Loucy (cell line): ENCODE results near the gene MMP2.

Experiments used
- H2AFZ ChIP-seq: fragments of 200-600 bp; sonication (generic); 2 replicates; pipeline ENCODE4 v1.6.0; 2016; ENCODE audit warnings: antibody characterized with exemption, mild to moderate bottlenecking, low read length, moderate library complexity
- H3F3A ChIP-seq: fragments of 200-600 bp; 2 replicates; pipeline ENCODE4 v1.6.0; 2016; ENCODE audit warnings: antibody characterized with exemption, low read depth, mild to moderate bottlenecking
- H3K27me3 ChIP-seq: fragments of 200-600 bp; sonication (generic); 2 replicates; pipeline ENCODE4 v1.6.1; 2014; ENCODE audit warnings: low read length, mild to moderate bottlenecking; ENCODE audit not compliant: insufficient read depth, poor library complexity, severe bottlenecking
- H3K36me3 ChIP-seq: fragments of 200-600 bp; sonication (generic); 2 replicates; pipeline ENCODE4 v1.6.1; 2016; ENCODE audit warnings: low read length; ENCODE audit not compliant: insufficient read depth
- H3K4me1 ChIP-seq: fragments of 200-600 bp; sonication (generic); 2 replicates; pipeline ENCODE4 v1.5.1; 2014; ENCODE audit warnings: low read length, mild to moderate bottlenecking; ENCODE audit not compliant: insufficient read depth, poor library complexity, severe bottlenecking
- H3K4me2 ChIP-seq: fragments of 200-600 bp; sonication (generic); 2 replicates; pipeline ENCODE4 v1.6.0; 2014; ENCODE audit warnings: antibody characterized with exemption, low read length, low read depth, mild to moderate bottlenecking; ENCODE audit not compliant: poor library complexity, severe bottlenecking
- H3K4me3 ChIP-seq: fragments of 200-600 bp; sonication (generic); 2 replicates; pipeline ENCODE4 v1.5.1; 2014; ENCODE audit warnings: low read length, mild to moderate bottlenecking, mixed read lengths; ENCODE audit not compliant: poor library complexity, severe bottlenecking
- H3K79me2 ChIP-seq: fragments of 200-600 bp; sonication (generic); 2 replicates; pipeline ENCODE4 v1.6.1; 2014; ENCODE audit warnings: low read length; ENCODE audit not compliant: insufficient read depth
- H3K9ac ChIP-seq: fragments of 200-600 bp; sonication (generic); 2 replicates; pipeline ENCODE4 v1.6.0; 2014; ENCODE audit warnings: mild to moderate bottlenecking, low read depth, low read length, moderate library complexity; ENCODE audit not compliant: poor library complexity, severe bottlenecking
- H3K9me2 ChIP-seq: fragments of 200-600 bp; sonication (generic); replicated peaks from 2 replicates; pipeline ENCODE4 v1.6.1; 2016; ENCODE audit warnings: low read depth, low read length, mixed read lengths
- H3K9me3 ChIP-seq: fragments of 200-600 bp; sonication (generic); 2 replicates; pipeline ENCODE4 v1.6.1; 2014; ENCODE audit warnings: mild to moderate bottlenecking, antibody characterized with exemption, low read length, low read depth; ENCODE audit not compliant: insufficient read depth
- H4K20me1 ChIP-seq: fragments of 200-600 bp; sonication (generic); 2 replicates; pipeline ENCODE4 v1.6.0; 2014; ENCODE audit warnings: antibody characterized with exemption, low read length, mild to moderate bottlenecking; ENCODE audit not compliant: insufficient read depth, poor library complexity, severe bottlenecking
- CTCF ChIP-seq: fragments of 200-600 bp; sonication (generic); conservative IDR thresholded peaks from 2 replicates; pipeline ENCODE4 v1.5.1; 2014; ENCODE audit warnings: mild to moderate bottlenecking, antibody characterized with exemption, low read length
- EZH2phosphoT487 ChIP-seq: fragments of 200-600 bp; IDR thresholded peaks from 2 replicates; pipeline ENCODE4 v1.6.1; 2018; ENCODE audit warnings: antibody characterized with exemption, mild to moderate bottlenecking, moderate library complexity, borderline replicate concordance

MMP2 gene

GRCh38 chr16:55489956-55490265, 10.9 kb downstream of the MMP2 start:
- Histone ChIP-seq H3K4me3 (no peak overlapping the region), H3K79me2 (no peaks in the 10 kb centered on the region), H3K9ac (no peak overlapping the region), H3K4me2 (no peak overlapping the region), H3K27me3 (no peaks in the 10 kb centered on the region), H4K20me1 (no peaks in the 10 kb centered on the region), H2AFZ (no peak overlapping the region), H3K36me3 (no peaks in the 10 kb centered on the region), H3K9me2 (no peaks in the 10 kb centered on the region), H3F3A (no peaks in the 10 kb centered on the region), H3K9me3 (no peaks in the 10 kb centered on the region), H3K4me1 (no peaks in the 10 kb centered on the region)
- TF ChIP-seq CTCF, result no peak
- TF ChIP-seq EZH2phosphoT487, result no peak

- Histone ChIP-seq H3K36me3 (no peaks in the 10 kb centered on the region), H3K4me1 (peaks cover 3% of the 10 kb centered on the region), H3F3A (no peaks in the 10 kb centered on the region), H3K4me3 (no peak overlapping the region), H3K79me2 (no peaks in the 10 kb centered on the region), H2AFZ (no peak overlapping the region), H3K9me2 (no peaks in the 10 kb centered on the region), H3K27me3 (no peaks in the 10 kb centered on the region), H3K9me3 (no peaks in the 10 kb centered on the region), H4K20me1 (no peaks in the 10 kb centered on the region), H3K9ac (no peak overlapping the region), H3K4me2 (no peak overlapping the region)
- no peak for TF ChIP-seq CTCF
- TF ChIP-seq EZH2phosphoT487, result no peak
Observed at GRCh38 chr16:55490301-55490700, 11.3 kb downstream of the MMP2 start.

- H3K4me2 ChIP-seq, result no peak overlapping the region
- H3K9me2 ChIP-seq, result no peaks in the 10 kb centered on the region
- no peak overlapping the region for H3K9ac ChIP-seq
- no peak overlapping the region for H3K4me3 ChIP-seq
- H4K20me1 ChIP-seq, result no peaks in the 10 kb centered on the region
- no peaks in the 10 kb centered on the region for H3F3A ChIP-seq
- no peaks in the 10 kb centered on the region for H3K36me3 ChIP-seq
- H2AFZ ChIP-seq, result no peak overlapping the region
- no peaks in the 10 kb centered on the region for H3K27me3 ChIP-seq
- H3K9me3 ChIP-seq, result no peaks in the 10 kb centered on the region
- no peaks in the 10 kb centered on the region for H3K79me2 ChIP-seq
- TF ChIP-seq EZH2phosphoT487, result no peak
- no peak for TF ChIP-seq CTCF
- H3K4me1 ChIP-seq, result peaks cover 17% of the 10 kb centered on the region
Observed at GRCh38 chr16:55491691-55492090, 12.7 kb downstream of the MMP2 start.
